ENCODE data around the gene LRRC43. TPM values are rescaled to one million over a fixed set of nuclear protein-coding genes. Genes with fewer than 3 reads are reported as not detected.
"Not testable (repeated sequence)": the region's sequence is repeated elsewhere in the genome, so short reads cannot be mapped to it uniquely, and the experiment has no call there.

Gene LRRC43
- total RNA-seq, 1 experiment from 2014 or later = 0.46 TPM

DNA sequence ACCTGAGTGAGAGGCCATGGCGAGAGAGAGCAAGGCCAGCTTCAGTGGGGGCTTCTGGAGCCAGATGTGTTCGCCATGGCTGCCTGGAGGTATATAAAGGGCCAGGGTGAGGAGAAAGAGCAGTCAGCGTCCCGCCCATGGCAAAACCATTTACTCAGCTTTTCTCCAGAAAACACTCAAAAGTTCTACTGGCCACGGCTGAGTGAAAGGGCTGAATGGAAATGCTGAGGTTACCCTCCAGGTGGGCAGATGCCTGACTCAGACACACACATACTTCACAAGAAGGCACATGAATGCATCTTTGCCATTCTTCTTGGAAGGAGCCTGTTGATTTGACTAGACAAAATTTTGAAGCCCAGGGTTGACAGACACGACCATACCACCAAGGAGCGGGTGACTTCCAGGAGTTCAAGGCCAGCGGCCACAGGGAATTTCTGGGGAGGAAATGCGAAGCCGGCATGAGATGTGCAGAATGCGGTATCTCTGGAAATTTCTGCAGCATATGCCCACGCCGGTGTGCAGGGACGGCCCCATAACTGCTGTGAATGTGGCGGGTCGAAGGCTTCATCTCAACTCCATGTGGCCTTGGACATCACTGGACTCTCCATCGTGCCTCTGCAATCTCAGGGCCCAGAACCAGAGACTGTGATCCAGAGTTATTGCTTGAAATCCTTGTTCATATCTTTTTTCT, 8.6 kb upstream of the LRRC43 start, which contains the start of gene IL31:
Gene IL31 (minus strand): TSS at position 67 of the 691 bp plus-strand sequence. CDS start 49 bp downstream, at position 18.
- no peak within 1 kb of the TSS for H3K4me2 ChIP-seq (ENCODE audit: insufficient read depth, insufficient read length, low read length)
- no peaks in the 10 kb centered on the region for H4K20me1 ChIP-seq (ENCODE audit: control insufficient read depth, insufficient read depth, insufficient read length)
- H3K4ac ChIP-seq (ENCODE audit: low read depth, low read length) = no peak within 1 kb of the TSS
- H3K27me3 ChIP-seq (ENCODE audit: insufficient read depth, low read length) = no peaks in the 10 kb centered on the region
- H2AFZ ChIP-seq (ENCODE audit: low read length) = no peak within 1 kb of the TSS
- no peak within 1 kb of the TSS for H2AK5ac ChIP-seq (ENCODE audit: insufficient read length, low read length)
- H3K79me2 ChIP-seq (ENCODE audit: insufficient read depth, low read length) = no peaks in the 10 kb centered on the region
- H3K23me2 ChIP-seq (ENCODE audit: insufficient read length, low read depth, low read length, poor library complexity, severe bottlenecking) = no peaks in the 10 kb centered on the region
- Mint-ChIP-seq H3K36me3 (ENCODE audit: insufficient read depth in 1 of 3, low read depth in 3 of 3) (no peaks in the 10 kb centered on the region; a peak in 1 of 7 replicates), H3K27me3 (ENCODE audit: low read depth) (peaks cover 5% of the 10 kb centered on the region; the same call in 1 of the 2 replicates), H3K9me3 (no peaks in the 10 kb centered on the region), H3K27ac (peak within 1 kb of the TSS in 1 of 3 experiments; percentile 86; a peak in 3 of 7 replicates), H3K4me1 (no peaks in the 10 kb centered on the region), H3K4me3 (no peak within 1 kb of the TSS)
- H2BK5ac ChIP-seq (ENCODE audit: insufficient read length, low read length) = no peak within 1 kb of the TSS
- H3K79me1 ChIP-seq (ENCODE audit: insufficient read depth, low read depth, low read length, poor library complexity, severe bottlenecking) = no peaks in the 10 kb centered on the region
- H4K8ac ChIP-seq (replicated peaks; ENCODE audit: insufficient read length, low read depth, low read length) = no peak within 1 kb of the TSS
- no peak within 1 kb of the TSS for H3K27ac ChIP-seq (ENCODE audit: insufficient read length, low read depth, low read length)
- no peak within 1 kb of the TSS for H4K91ac ChIP-seq (ENCODE audit: insufficient read length, low read depth, low read length)
- no peak within 1 kb of the TSS for H3T11ph ChIP-seq (ENCODE audit: low read length)
- no peak within 1 kb of the TSS for H3K23ac ChIP-seq (ENCODE audit: insufficient read length, low read depth, low read length)
- no peak within 1 kb of the TSS for H3K14ac ChIP-seq (ENCODE audit: insufficient read depth, low read length)
- no peak within 1 kb of the TSS for H2BK12ac ChIP-seq (ENCODE audit: insufficient read length, low read depth, low read length)
- H4K5ac ChIP-seq (ENCODE audit: insufficient read length, low read depth, low read length) = no peak within 1 kb of the TSS
- TF ChIP-seq, protein P1, sequence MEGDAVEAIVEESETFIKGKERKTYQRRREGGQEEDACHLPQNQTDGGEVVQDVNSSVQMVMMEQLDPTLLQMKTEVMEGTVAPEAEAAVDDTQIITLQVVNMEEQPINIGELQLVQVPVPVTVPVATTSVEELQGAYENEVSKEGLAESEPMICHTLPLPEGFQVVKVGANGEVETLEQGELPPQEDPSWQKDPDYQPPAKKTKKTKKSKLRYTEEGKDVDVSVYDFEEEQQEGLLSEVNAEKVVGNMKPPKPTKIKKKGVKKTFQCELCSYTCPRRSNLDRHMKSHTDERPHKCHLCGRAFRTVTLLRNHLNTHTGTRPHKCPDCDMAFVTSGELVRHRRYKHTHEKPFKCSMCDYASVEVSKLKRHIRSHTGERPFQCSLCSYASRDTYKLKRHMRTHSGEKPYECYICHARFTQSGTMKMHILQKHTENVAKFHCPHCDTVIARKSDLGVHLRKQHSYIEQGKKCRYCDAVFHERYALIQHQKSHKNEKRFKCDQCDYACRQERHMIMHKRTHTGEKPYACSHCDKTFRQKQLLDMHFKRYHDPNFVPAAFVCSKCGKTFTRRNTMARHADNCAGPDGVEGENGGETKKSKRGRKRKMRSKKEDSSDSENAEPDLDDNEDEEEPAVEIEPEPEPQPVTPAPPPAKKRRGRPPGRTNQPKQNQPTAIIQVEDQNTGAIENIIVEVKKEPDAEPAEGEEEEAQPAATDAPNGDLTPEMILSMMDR (conservative IDR thresholded peaks at IDR 0.05) = no peak
- no peak within 1 kb of the TSS for H3K56ac ChIP-seq (ENCODE audit: insufficient read length, low read depth, low read length)
- no peak within 1 kb of the TSS for H3K18ac ChIP-seq (ENCODE audit: insufficient read length, low read depth, low read length)
- no peaks in the 10 kb centered on the region for H3K9me3 ChIP-seq (ENCODE audit: control insufficient read depth, low read depth, low read length)
- H3K4me1 ChIP-seq (ENCODE audit: insufficient read depth, low read length) = no peaks in the 10 kb centered on the region
- DNase-seq = no peak
- no peak within 1 kb of the TSS for H2BK20ac ChIP-seq (ENCODE audit: low read depth, low read length, poor library complexity, severe bottlenecking)
- H2BK15ac ChIP-seq (ENCODE audit: low read depth, low read length) = no peak within 1 kb of the TSS
- no CpG with 5 or more reads among the region's 17 CpGs for WGBS (ENCODE audit: extremely low coverage, insufficient read length, low lambda C conversion rate)
- H3K9ac ChIP-seq (ENCODE audit: extremely low read depth, insufficient read length, low read length) = no peak within 1 kb of the TSS
- H2BK120ac ChIP-seq (ENCODE audit: low read depth, low read length, poor library complexity, severe bottlenecking) = no peak within 1 kb of the TSS

DNA sequence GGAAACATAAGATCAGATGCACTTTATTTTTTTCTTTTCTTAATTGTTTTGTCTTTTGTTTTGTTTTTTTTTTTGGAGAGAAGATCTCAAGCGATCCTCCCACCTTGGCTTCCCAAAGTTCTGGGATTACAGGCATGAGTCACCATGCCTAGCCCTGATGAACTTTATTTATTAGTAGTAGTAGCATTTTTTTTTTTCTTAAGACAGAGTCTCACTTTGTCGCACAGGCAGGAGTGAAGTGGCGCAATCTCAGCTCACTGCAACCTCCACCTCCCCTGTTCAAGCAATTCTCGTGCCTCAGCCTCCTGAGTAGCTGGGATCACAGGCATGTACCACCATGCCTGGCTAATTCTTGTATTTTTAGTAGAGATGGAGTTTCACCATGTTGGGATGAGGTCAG, 6.5 kb upstream of the LRRC43 start:
- H2BK15ac ChIP-seq (ENCODE audit: low read depth, low read length); H3K4me1 Mint-ChIP-seq; H3K56ac ChIP-seq (ENCODE audit: insufficient read length, low read depth, low read length); H3K4ac ChIP-seq (ENCODE audit: low read depth, low read length); H3K79me2 ChIP-seq (ENCODE audit: insufficient read depth, low read length); H3K14ac ChIP-seq (ENCODE audit: insufficient read depth, low read length); H3K27ac ChIP-seq (ENCODE audit: insufficient read length, low read depth, low read length); H3K18ac ChIP-seq (ENCODE audit: insufficient read length, low read depth, low read length); H4K20me1 ChIP-seq (ENCODE audit: control insufficient read depth, insufficient read depth, insufficient read length); DNase-seq; H3K36me3 Mint-ChIP-seq (ENCODE audit: insufficient read depth in 1 of 3, low read depth in 3 of 3); H3K9me3 Mint-ChIP-seq; H3K9me3 ChIP-seq (ENCODE audit: control insufficient read depth, low read depth, low read length); H2AFZ ChIP-seq (ENCODE audit: low read length); H2BK5ac ChIP-seq (ENCODE audit: insufficient read length, low read length); H3K4me2 ChIP-seq (ENCODE audit: insufficient read depth, insufficient read length, low read length); H3K79me1 ChIP-seq (ENCODE audit: insufficient read depth, low read depth, low read length, poor library complexity, severe bottlenecking); H2BK12ac ChIP-seq (ENCODE audit: insufficient read length, low read depth, low read length); H2BK20ac ChIP-seq (ENCODE audit: low read depth, low read length, poor library complexity, severe bottlenecking); H3K4me3 Mint-ChIP-seq; H2BK120ac ChIP-seq (ENCODE audit: low read depth, low read length, poor library complexity, severe bottlenecking); H3K9ac ChIP-seq (ENCODE audit: extremely low read depth, insufficient read length, low read length); H4K5ac ChIP-seq (ENCODE audit: insufficient read length, low read depth, low read length); H3K27me3 Mint-ChIP-seq (ENCODE audit: low read depth); H2AK5ac ChIP-seq (ENCODE audit: insufficient read length, low read length); H3K27me3 ChIP-seq (ENCODE audit: insufficient read depth, low read length); H4K91ac ChIP-seq (ENCODE audit: insufficient read length, low read depth, low read length); H3K23ac ChIP-seq (ENCODE audit: insufficient read length, low read depth, low read length); H3T11ph ChIP-seq (ENCODE audit: low read length); H4K8ac ChIP-seq (replicated peaks; ENCODE audit: insufficient read length, low read depth, low read length); H3K4me1 ChIP-seq (ENCODE audit: insufficient read depth, low read length); H3K23me2 ChIP-seq (ENCODE audit: insufficient read length, low read depth, low read length, poor library complexity, severe bottlenecking): not testable (repeated sequence)
- H3K27ac Mint-ChIP-seq = peak overlapping the region in 1 of 3 experiments; percentile 30; a peak in 1 of 7 replicates
- whole genome bisulfite sequencing (ENCODE audit: extremely low coverage, insufficient read length, low lambda C conversion rate) = no CpG with 5 or more reads among the region's 4 CpGs
